Measurements from ENCODE around the gene SKAP1. TPM values are rescaled to one million over a fixed set of nuclear protein-coding genes. Genes with fewer than 3 reads are reported as not detected.

The SKAP1 gene
- 0.33 and 0.51 TPM in 2 replicates for total RNA-seq

DNA sequence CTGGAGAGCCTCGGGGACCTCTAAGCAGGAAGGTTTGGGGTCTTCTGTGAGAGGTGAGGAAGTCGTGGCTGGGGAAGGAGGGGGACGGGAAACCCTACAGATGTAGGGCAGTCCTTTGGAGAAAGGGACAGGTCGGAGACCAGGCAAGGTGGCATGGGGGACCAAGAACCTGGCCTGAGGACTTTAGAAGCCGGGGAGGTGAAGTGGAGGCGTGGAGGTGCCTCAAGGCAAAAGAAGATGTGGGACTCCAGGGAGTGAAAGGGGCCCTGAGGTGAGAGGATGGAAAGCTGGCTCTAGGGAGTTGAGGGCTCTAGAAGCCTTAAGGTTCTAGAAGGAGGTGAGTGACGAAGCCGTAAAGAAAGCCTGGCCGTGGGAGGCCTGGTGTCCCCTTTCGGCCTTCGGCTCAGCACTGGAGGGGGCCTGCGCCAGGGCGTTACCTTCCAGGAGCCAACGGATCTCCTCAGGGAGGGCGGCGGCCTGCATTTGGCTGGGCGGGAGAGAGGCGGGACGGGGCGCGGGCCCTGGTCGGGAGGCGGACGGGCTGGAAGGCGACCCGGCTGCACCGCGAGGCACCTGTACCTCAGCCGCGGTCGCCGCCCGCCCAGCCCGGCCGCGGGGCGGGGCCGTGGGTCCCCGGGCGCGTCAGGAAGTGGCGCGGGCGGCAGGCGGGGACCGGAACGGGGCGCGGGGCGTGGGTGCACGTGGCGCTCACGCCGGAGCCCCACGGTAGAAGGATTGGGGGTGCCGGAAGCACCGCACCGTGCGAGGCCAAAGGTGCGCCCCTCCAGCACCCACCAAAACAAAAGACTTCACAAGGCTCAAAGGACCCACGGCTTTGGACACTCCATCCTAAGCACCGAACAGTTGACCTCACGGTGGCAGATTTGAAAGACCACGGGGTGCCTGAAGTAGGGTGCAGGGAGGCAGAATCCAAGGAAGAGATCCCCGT, at the start of gene SKAP1:
Gene SKAP1, minus strand, starts transcription at position 577 of the 949 bp plus-strand sequence.

DNA sequence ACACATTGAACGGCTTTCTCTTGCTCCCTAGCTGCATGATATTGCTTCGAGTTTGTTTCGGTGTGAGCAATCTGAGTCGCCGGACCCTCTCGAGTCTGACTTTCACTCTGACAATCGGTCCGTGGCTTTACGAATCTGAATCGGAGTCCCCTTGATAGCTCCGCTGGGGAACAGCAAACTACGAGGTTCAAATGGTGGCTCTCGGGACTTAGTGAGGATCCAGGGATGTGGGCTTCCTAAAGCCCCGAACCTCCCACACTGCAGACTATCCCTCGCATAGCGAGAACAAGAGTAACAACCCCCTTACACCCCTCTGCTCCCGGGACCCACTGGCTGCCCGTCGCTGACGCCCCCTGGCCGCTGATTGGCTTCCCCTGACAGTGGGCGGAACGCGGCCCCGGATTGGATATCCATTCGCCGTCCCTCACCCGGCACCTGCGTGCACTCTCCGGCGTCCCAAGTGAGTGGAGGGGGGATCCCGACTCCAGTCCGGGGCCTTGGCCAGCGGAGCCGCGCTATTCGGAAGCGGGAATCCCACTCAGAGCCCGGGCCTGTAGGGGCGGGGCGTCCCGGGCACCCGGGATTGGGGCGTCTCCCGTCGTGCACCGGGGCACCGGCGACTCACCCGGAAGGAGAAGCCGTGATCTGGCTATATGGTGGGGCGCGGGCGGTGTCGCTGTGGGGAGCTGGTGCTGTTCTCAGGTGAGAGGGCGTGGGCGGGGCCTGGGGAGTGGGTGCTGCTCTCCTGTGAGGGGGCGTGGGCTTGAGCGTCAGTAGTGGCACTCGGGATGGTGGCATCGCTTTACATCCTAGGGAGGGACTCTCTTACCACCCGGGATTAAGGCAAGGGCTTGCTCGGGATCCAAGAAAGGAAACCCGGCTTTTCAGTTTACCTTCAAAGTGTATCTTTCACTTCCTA, 322.6 kb downstream of the SKAP1 start, which contains the start of gene SNX11:
Gene SNX11, plus strand, starts transcription at position 630 of the 919 bp plus-strand sequence. CDS start 4,278 bp downstream, outside the sequence.

GRCh38 chr17:48101012-48101720, 328.8 kb downstream of the SKAP1 start, which contains the start of gene CBX1:
CBX1 (minus strand) TSS chr17:48101478; CDS start chr17:48077004, 24,474 bp downstream.

Other genes starting within 250 kb of the SKAP1 start
- gene HOXB1, start 100.8 kb upstream of the SKAP1 start, total RNA-seq: not detected in 2 replicates
- gene HOXB2, start 114.9 kb upstream of the SKAP1 start, total RNA-seq: 25.6 and 51.0 TPM in 2 replicates
- gene HOXB4, start 148.1 kb upstream of the SKAP1 start, total RNA-seq: 1.5 and 4.1 TPM in 2 replicates
- 16.0 and 39.2 TPM in 2 replicates for gene HOXB3, start 160.0 kb upstream of the SKAP1 start, total RNA-seq
- gene HOXB5, start 163.6 kb upstream of the SKAP1 start, total RNA-seq: 1.3 and 3.4 TPM in 2 replicates
- 14.5 and 29.4 TPM in 2 replicates for gene HOXB6, start 174.8 kb upstream of the SKAP1 start, total RNA-seq
- gene HOXB7, start 180.8 kb upstream of the SKAP1 start, total RNA-seq: 12.1 and 14.7 TPM in 2 replicates
- 7.7 and 21.9 TPM in 2 replicates for gene HOXB8, start 185.1 kb upstream of the SKAP1 start, total RNA-seq
- gene HOXB9, start 196.1 kb upstream of the SKAP1 start, total RNA-seq: 27.1 and 43.1 TPM in 2 replicates